Activated B cell treated with CpG ODN at 0.5 μM for 24 hours (primary cell): ENCODE results near the gene PHLDB1. TPM values are rescaled to one million over a fixed set of nuclear protein-coding genes. Genes with fewer than 3 reads are reported as not detected.

Experiments used
- ATAC-seq: fragments of 200-7000 bp; cut with Tn5 transposase; one replicate; pipeline ENCODE4 v1.10.0; 2021; ENCODE audit warnings: low read depth, mild to moderate bottlenecking, moderate library complexity
- CTCF ChIA-PET: fragments of 350-600 bp; sonication (Branson Sonifier 250); formaldehyde crosslinking; loops from one replicate; lab custom pipeline; 2021; ENCODE audit warnings: antibody characterized with exemption; lab: Charles Lee
- POLR2A ChIA-PET: fragments of 350-600 bp; sonication (Branson Sonifier 250); formaldehyde crosslinking; loops from one replicate; lab custom pipeline; 2021; ENCODE audit warnings: antibody characterized with exemption; lab: Charles Lee
- DNase-seq: peaks from one replicate; pipeline ENCODE4 v3.0.0; 2022
- H3K27ac Mint-ChIP-seq: one replicate; pipeline ENCODE4 v1.8.0; 2020; ENCODE audit warnings: mixed read lengths
- H3K27me3 Mint-ChIP-seq: one replicate; pipeline ENCODE4 v1.8.0; 2021; ENCODE audit warnings: mixed read lengths
- H3K36me3 Mint-ChIP-seq: one replicate; pipeline ENCODE4 v1.8.0; 2021; ENCODE audit warnings: low read depth, mixed read lengths
- H3K4me1 Mint-ChIP-seq: one replicate; pipeline ENCODE4 v1.8.0; 2021; ENCODE audit warnings: mixed read lengths
- H3K4me3 Mint-ChIP-seq: one replicate; pipeline ENCODE4 v1.8.0; 2020; ENCODE audit warnings: mild to moderate bottlenecking, mixed read lengths
- H3K9me3 Mint-ChIP-seq: one replicate; pipeline ENCODE4 v1.8.0; 2020; ENCODE audit warnings: mixed read lengths
- intact Hi-C: fragments of 100-400 bp; cut with micrococcal nuclease; formaldehyde crosslinking; loops from one replicate; pipeline ENCODE4 v1.15.1; 2024
- total RNA-seq: library from RNA; stranded (reverse); gene quantifications from 2 replicates; pipeline ENCODE4 v1.2.3, GENCODE V29; 2022
- TF ChIP-seq, protein P1 (sequence below): fragments of 200-600 bp; IDR thresholded peaks from one replicate; pipeline ENCODE4 v1.8.0; 2022; ENCODE audit warnings: antibody characterized with exemption, mild to moderate bottlenecking

The PHLDB1 gene
- total RNA-seq, 1 donor from 2014 or later = 2.6 TPM

DNA sequence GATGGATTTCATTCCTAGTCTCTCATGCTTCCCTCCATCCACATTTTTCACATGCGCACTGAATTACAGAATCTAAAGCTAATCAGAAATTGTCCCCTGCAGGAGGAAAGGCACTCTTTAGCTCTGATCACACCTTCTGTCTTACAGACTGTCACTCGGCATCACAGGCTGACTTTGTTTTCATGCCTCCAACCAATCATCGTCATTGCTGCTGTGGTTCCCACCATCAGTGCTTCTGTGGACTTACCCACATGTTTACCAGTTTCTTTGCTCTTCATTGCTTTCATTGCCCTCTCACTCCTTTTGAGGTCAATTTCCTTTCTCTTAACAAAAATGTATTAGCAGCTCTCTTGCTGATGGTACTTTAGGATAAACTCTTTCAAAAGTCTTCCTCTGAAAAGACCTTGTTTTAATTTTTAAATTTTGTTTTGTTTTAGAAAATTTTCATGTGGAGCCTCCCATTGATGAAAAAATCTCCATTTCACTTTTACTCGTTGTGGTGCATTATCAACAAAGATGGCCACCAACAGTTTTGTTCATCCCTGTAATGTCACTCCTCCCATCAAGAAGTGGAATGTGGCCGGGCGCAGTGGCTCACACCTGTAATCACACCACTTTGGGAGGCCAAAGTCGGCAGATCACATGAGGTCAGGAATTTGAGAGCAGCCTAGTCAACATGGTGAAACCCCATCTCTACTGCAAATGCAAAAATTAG lies 92.2 kb downstream of the PHLDB1 start:
- peaks cover 19% of the 10 kb centered on the region for H3K4me1 Mint-ChIP-seq
- ATAC-seq (no peak), DNase-seq (no peak)
- TF ChIP-seq, protein P1, sequence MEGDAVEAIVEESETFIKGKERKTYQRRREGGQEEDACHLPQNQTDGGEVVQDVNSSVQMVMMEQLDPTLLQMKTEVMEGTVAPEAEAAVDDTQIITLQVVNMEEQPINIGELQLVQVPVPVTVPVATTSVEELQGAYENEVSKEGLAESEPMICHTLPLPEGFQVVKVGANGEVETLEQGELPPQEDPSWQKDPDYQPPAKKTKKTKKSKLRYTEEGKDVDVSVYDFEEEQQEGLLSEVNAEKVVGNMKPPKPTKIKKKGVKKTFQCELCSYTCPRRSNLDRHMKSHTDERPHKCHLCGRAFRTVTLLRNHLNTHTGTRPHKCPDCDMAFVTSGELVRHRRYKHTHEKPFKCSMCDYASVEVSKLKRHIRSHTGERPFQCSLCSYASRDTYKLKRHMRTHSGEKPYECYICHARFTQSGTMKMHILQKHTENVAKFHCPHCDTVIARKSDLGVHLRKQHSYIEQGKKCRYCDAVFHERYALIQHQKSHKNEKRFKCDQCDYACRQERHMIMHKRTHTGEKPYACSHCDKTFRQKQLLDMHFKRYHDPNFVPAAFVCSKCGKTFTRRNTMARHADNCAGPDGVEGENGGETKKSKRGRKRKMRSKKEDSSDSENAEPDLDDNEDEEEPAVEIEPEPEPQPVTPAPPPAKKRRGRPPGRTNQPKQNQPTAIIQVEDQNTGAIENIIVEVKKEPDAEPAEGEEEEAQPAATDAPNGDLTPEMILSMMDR = no peak
- H3K36me3 Mint-ChIP-seq = no peaks in the 10 kb centered on the region
- no peaks in the 10 kb centered on the region for H3K9me3 Mint-ChIP-seq
- ChIA-PET POLR2A (no interaction called here), CTCF (interaction anchor here (0.9 kb wide), 1 partner anchor 257 kb away, joined by 3 read pairs; no protein-coding TSS in a partner anchor)
- intact Hi-C loops = loop anchor here (2.0 kb wide), 1 partner anchor 15 kb away; no protein-coding TSS in a partner anchor
- no peak overlapping the region for H3K4me3 Mint-ChIP-seq
- H3K27me3 Mint-ChIP-seq = no peaks in the 10 kb centered on the region
- H3K27ac Mint-ChIP-seq = peak overlapping the region; percentile 41

- Mint-ChIP-seq H3K27ac (no peak overlapping the region), H3K4me1 (peaks cover 30% of the 10 kb centered on the region), H3K36me3 (no peaks in the 10 kb centered on the region), H3K9me3 (no peaks in the 10 kb centered on the region), H3K4me3 (no peak overlapping the region), H3K27me3 (no peaks in the 10 kb centered on the region)
- DNase-seq (no peak), ATAC-seq (no peak)
- POLR2A ChIA-PET = no interaction called here
- CTCF ChIA-PET = no interaction called here
- TF ChIP-seq, protein P1 = no peak
- intact Hi-C loops = no loop called here
Measured at GRCh38 chr11:118703563-118704106, 96.2 kb downstream of the PHLDB1 start.

GRCh38 chr11:118705111-118705741 lies 97.8 kb downstream of the PHLDB1 start:
- H3K4me1 Mint-ChIP-seq = peaks cover 25% of the 10 kb centered on the region
- intact Hi-C loops = no loop called here
- TF ChIP-seq, protein P1 = no peak

GRCh38 chr11:118705791-118706545 lies 98.6 kb downstream of the PHLDB1 start:
- H3K9me3 Mint-ChIP-seq = no peaks in the 10 kb centered on the region
- DNase-seq (no peak), ATAC-seq (no peak)
- H3K27me3 Mint-ChIP-seq = no peaks in the 10 kb centered on the region
- ChIA-PET CTCF (no interaction called here), POLR2A (interaction anchor here (0.6 to 2.0 kb wide), 4 partner anchors 11 to 85 kb away, joined by 3 to 6 read pairs (median 4); partner anchors contain the start of gene DDX6)
- TF ChIP-seq, protein P1 = no peak
- intact Hi-C loops = no loop called here
- no peak overlapping the region for H3K4me3 Mint-ChIP-seq
- peaks cover 22% of the 10 kb centered on the region for H3K4me1 Mint-ChIP-seq
- no peaks in the 10 kb centered on the region for H3K36me3 Mint-ChIP-seq
- no peak overlapping the region for H3K27ac Mint-ChIP-seq

More at GRCh38 chr11:118705111-118705741, 97.8 kb downstream of the PHLDB1 start:
- Mint-ChIP-seq H3K27me3 (no peaks in the 10 kb centered on the region), H3K36me3 (no peaks in the 10 kb centered on the region), H3K4me3 (peak overlapping the region; percentile 51), H3K27ac (no peak overlapping the region), H3K9me3 (no peaks in the 10 kb centered on the region)
- DNase-seq (no peak), ATAC-seq (peak; percentile 53)
- POLR2A ChIA-PET = interaction anchor here (0.6 to 2.0 kb wide), 5 partner anchors 10 to 114 kb away, joined by 3 to 6 read pairs (median 4); partner anchors contain the start of gene DDX6
- CTCF ChIA-PET = interaction anchor here (0.6 kb wide), 1 partner anchor 15 kb away, joined by 3 read pairs; no protein-coding TSS in a partner anchor
